Upper lobe of left lung (tissue), 6 donors: Measurements from ENCODE around the gene FERMT1. TPM values are rescaled to one million over a fixed set of nuclear protein-coding genes. Genes with fewer than 3 reads are reported as not detected.

Experiments used
- ATAC-seq, 2 donors: fragments of 200-7000 bp; cut with Tn5 transposase; one replicate each; pipeline ENCODE4 v1.9.1; 2022; ENCODE audit warnings: mild to moderate bottlenecking in 2 of 2, moderate library complexity in 2 of 2; ENCODE audit not compliant: low FRiP score in 2 of 2
- DNase-seq, 2 donors: peaks; one replicate each; pipeline ENCODE4 v3.0.0-alpha.2; 2019 to 2020
- H3K27ac ChIP-seq, 4 donors: fragments of 200-600 bp; sonication (generic); one replicate each; pipeline ENCODE4 v1.5.1; 2016 to 2019
- H3K27me3 ChIP-seq, 4 donors: fragments of 200-600 bp; sonication (generic); one replicate each; pipeline ENCODE4 v1.5.1; 2017 to 2019
- H3K36me3 ChIP-seq, 4 donors: fragments of 200-600 bp; sonication (generic); one replicate each; pipeline ENCODE4 v1.5.1; 2016 to 2019
- H3K4me1 ChIP-seq, 4 donors: fragments of 200-600 bp; sonication (generic); one replicate each; pipeline ENCODE4 v1.5.1; 2018 to 2019
- H3K4me3 ChIP-seq, 4 donors: fragments of 200-600 bp; sonication (generic); one replicate each; pipeline ENCODE4 v1.5.1; 2017 to 2019; ENCODE audit warnings: mild to moderate bottlenecking in 2 of 4, moderate library complexity in 1 of 4
- H3K9me3 ChIP-seq, 4 donors: fragments of 200-600 bp; sonication (generic); one replicate each; pipeline ENCODE4 v1.5.1; 2018 to 2019
- EP300 ChIP-seq, 4 donors: sonication (generic); formaldehyde crosslinking; IDR thresholded peaks; one replicate each; pipeline ENCODE4 v1.5.1; 2017; ENCODE audit warnings: antibody characterized with exemption in 4 of 4, control low read depth in 2 of 4
- POLR2A ChIP-seq, 4 donors: fragments of 450-650 bp; IDR thresholded peaks; one replicate each; pipeline ENCODE4 v1.5.1; 2016 to 2017; ENCODE audit warnings: antibody characterized with exemption in 4 of 4, mild to moderate bottlenecking in 2 of 4
- POLR2AphosphoS5 ChIP-seq, 2 donors: sonication (generic); formaldehyde crosslinking; IDR thresholded peaks; one replicate each; pipeline ENCODE4 v1.5.1; 2017; ENCODE audit warnings: antibody characterized with exemption in 2 of 2
- WGBS, 2 donors: methylation state at CpG; one replicate each; pipeline ENCODE4 v1.1.5; 2017 to 2018; 5-methylcytosine and 5-hydroxymethylcytosine counted together
- total RNA-seq, 6 donors: library from RNA; depleted of rRNA in 4 of 6; stranded (reverse); fragments of >200 nt in 4 of 6; gene quantifications; one replicate each; pipeline versions ENCODE4 v1.1.0 to v1.2.1, GENCODE V29; 2016 to 2021
- TF ChIP-seq, protein P1 (sequence below), 6 experiments: fragments of 450-650 bp in 4 of 6; fragments of 200-600 bp in 2 of 6; sonication (generic) in 2 of 6; IDR thresholded peaks; one replicate each; pipeline ENCODE4 v1.5.1; 2016 to 2019; ENCODE audit warnings: antibody characterized with exemption in 6 of 6
- donor health status: DM: no; HTN: no; CAD: no; lungs with moderate emphysema.
- donor health status: DM: no; HTN: yes; CAD: no; lungs with severe emphysema.

The FERMT1 gene
- total RNA-seq, 6 donors from 2014 or later = 0.44 to 1.5 (median 0.87) TPM

DNA sequence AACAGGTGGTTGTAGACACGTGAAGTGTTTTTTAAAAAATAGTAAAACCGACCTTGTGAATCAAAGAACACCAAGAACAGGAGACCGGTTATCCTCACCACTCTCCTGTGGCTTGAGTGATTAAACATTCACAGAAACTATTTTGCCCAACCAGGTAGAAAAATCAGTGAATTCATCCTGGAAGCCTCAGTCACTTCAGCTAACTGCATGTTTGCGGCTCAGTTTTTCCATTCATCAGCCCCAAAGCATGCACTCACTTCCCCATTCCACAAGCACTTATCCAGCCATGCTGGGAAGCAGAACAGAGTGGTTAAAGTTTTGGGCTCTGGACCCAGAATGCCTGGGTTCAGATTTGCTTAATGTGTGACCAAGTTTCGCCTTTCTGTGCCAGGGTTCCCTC, 71.3 kb downstream of the FERMT1 start:
- TF ChIP-seq POLR2A (IDR thresholded peaks at IDR 0.05) (peak in 1 of 4 donors; percentile 15), POLR2AphosphoS5 (IDR thresholded peaks at IDR 0.05) (no peak), EP300 (IDR thresholded peaks at IDR 0.05) (no peak)
- TF ChIP-seq, protein P1, sequence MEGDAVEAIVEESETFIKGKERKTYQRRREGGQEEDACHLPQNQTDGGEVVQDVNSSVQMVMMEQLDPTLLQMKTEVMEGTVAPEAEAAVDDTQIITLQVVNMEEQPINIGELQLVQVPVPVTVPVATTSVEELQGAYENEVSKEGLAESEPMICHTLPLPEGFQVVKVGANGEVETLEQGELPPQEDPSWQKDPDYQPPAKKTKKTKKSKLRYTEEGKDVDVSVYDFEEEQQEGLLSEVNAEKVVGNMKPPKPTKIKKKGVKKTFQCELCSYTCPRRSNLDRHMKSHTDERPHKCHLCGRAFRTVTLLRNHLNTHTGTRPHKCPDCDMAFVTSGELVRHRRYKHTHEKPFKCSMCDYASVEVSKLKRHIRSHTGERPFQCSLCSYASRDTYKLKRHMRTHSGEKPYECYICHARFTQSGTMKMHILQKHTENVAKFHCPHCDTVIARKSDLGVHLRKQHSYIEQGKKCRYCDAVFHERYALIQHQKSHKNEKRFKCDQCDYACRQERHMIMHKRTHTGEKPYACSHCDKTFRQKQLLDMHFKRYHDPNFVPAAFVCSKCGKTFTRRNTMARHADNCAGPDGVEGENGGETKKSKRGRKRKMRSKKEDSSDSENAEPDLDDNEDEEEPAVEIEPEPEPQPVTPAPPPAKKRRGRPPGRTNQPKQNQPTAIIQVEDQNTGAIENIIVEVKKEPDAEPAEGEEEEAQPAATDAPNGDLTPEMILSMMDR (IDR thresholded peaks at IDR 0.05) = no peak
- peak in 1 of 2 donors; percentile 42 for DNase-seq
- peaks cover 0 to 13% (median 1%) of the 10 kb centered on the region in 4 donors for H3K27me3 ChIP-seq
- H3K4me1 ChIP-seq = peaks cover 5 to 22% (median 12%) of the 10 kb centered on the region in 4 donors
- WGBS, 2 donors = 39 to 48% methylated on average over 5 of the region's 5 CpGs
- peak overlapping the region in 3 of 4 donors; percentile 36 to 52 (median 47) for H3K4me3 ChIP-seq
- H3K27ac ChIP-seq = peak overlapping the region; percentile 31 to 76 (median 57)
- H3K9me3 ChIP-seq = no peaks in the 10 kb centered on the region
- H3K36me3 ChIP-seq = peaks cover 0 to 2% (median 0%) of the 10 kb centered on the region in 4 donors
- ATAC-seq = no peak

DNA sequence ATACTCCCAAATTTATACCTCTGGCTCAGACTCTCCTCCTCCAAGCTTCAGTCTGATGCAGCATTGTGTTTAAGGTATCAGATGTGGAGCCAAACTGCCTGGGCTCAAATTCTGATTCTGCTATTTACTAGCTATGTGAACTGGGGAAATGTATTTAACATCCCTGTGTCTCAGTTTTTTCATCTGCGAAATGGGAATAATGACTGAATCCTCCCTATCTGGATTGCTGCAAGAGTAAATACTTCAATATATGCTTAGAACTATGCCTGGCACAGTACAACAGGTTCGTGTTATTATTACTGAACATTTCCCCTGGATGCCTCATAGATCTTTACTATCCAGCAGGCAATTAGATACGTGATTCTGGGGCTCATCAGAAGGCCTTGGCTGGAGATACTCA, 74.4 kb downstream of the FERMT1 start:
- Histone ChIP-seq H3K27ac (no peak overlapping the region), H3K4me1 (peaks cover 5 to 12% (median 7%) of the 10 kb centered on the region in 4 donors), H3K9me3 (no peaks in the 10 kb centered on the region), H3K4me3 (no peak overlapping the region), H3K36me3 (peaks cover 0 to 7% (median 0%) of the 10 kb centered on the region in 4 donors), H3K27me3 (peaks cover 0 to 13% (median 1%) of the 10 kb centered on the region in 4 donors)
- no peak for ATAC-seq
- DNase-seq = no peak
- WGBS, 2 donors = 88 to 89% methylated on average over 3 of the region's 3 CpGs
- TF ChIP-seq POLR2A (IDR thresholded peaks at IDR 0.05) = no peak
- no peak for TF ChIP-seq POLR2AphosphoS5 (IDR thresholded peaks at IDR 0.05)
- TF ChIP-seq, protein P1 (IDR thresholded peaks at IDR 0.05) = no peak
- TF ChIP-seq EP300 (IDR thresholded peaks at IDR 0.05) = no peak

DNA sequence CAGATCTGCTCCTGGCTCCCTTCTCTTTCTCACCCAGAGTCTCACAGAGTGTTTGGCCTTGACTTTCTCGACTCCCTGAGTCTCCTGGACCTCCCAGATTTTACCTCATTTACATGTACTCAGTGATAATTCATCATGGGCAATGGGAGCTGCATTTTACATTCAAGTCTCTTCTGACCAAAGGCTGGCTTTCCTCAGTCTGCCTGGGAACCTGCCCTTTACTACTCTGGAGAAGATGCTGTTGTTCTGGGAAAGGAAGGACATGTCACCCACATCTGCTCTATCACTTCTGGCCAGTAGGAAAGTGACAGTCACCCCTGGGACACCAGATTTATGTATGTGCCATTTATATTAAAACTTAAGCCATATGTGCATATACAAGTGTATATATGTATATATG, 76.4 kb downstream of the FERMT1 start:
- H3K9me3 ChIP-seq = no peaks in the 10 kb centered on the region
- H3K4me1 ChIP-seq = no peaks in the 10 kb centered on the region
- TF ChIP-seq POLR2AphosphoS5 (IDR thresholded peaks at IDR 0.05) = no peak
- no peak for TF ChIP-seq EP300 (IDR thresholded peaks at IDR 0.05)
- TF ChIP-seq, protein P1 (IDR thresholded peaks at IDR 0.05) = no peak
- TF ChIP-seq POLR2A (IDR thresholded peaks at IDR 0.05) = no peak
- 63 to 65% methylated on average over 1 of the region's 1 CpG for WGBS, 2 donors
- H3K4me3 ChIP-seq = no peak overlapping the region
- peaks cover 0 to 18% (median 8%) of the 10 kb centered on the region in 4 donors for H3K36me3 ChIP-seq
- H3K27me3 ChIP-seq = no peaks in the 10 kb centered on the region
- H3K27ac ChIP-seq = no peak overlapping the region
- DNase-seq (no peak), ATAC-seq (no peak)

DNA sequence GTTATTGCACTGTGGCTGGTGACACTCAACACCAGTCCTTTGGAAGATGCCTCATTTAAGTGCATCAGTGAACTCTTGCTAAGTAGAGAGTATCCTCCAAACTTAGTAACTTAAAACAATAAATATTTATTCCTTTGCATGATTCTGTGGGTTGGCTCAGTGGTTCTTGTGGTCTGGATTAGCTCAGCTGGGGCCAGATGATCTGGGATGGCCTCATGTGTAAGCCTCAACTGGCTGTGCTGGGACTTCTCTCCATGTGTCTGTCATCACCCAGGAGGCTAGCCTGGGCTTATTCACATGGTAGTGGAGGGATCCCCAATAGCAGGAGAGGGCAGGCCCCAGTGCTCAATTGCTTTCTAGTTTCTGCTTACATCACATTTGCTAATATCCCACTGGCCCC, 77.3 kb downstream of the FERMT1 start:
- ATAC-seq (no peak), DNase-seq (no peak)
- H3K36me3 ChIP-seq = peaks cover 0 to 27% (median 17%) of the 10 kb centered on the region in 4 donors
- H3K4me1 ChIP-seq = no peaks in the 10 kb centered on the region
- H3K9me3 ChIP-seq = no peaks in the 10 kb centered on the region
- no peak overlapping the region for H3K27ac ChIP-seq
- H3K27me3 ChIP-seq = no peaks in the 10 kb centered on the region
- H3K4me3 ChIP-seq = no peak overlapping the region
- TF ChIP-seq EP300 (IDR thresholded peaks at IDR 0.05) (no peak), POLR2AphosphoS5 (IDR thresholded peaks at IDR 0.05) (no peak), POLR2A (IDR thresholded peaks at IDR 0.05) (no peak)
- TF ChIP-seq, protein P1 (IDR thresholded peaks at IDR 0.05) = no peak

DNA sequence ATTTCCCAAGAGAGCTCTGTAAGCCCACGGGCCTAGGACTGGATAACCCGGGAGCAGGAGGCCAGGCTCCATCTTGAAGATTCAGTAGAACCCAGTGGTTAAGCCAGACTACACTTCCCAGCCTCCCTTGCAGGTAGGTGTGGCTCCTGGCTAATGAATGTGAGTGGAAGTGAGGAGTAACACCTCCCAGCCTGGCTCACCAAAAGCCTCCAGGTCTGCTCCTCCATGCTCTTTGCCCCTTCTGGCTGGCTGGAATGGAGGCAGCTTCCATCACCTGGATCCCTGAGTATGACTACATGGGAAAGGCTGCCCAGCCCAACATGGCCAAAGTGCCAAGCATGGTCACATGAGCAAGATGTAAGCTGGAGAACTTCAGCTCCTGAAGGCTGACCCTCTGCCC, 78.7 kb downstream of the FERMT1 start:
- Histone ChIP-seq H3K4me1 (no peaks in the 10 kb centered on the region), H3K27me3 (no peaks in the 10 kb centered on the region), H3K4me3 (no peak overlapping the region), H3K27ac (no peak overlapping the region), H3K36me3 (peaks cover 0 to 41% (median 24%) of the 10 kb centered on the region in 4 donors), H3K9me3 (no peaks in the 10 kb centered on the region)
- ATAC-seq (peak in 1 of 2 donors; percentile 5), DNase-seq (no peak)
- TF ChIP-seq POLR2A (IDR thresholded peaks at IDR 0.05) = no peak
- no peak for TF ChIP-seq POLR2AphosphoS5 (IDR thresholded peaks at IDR 0.05)
- TF ChIP-seq, protein P1 (IDR thresholded peaks at IDR 0.05) = no peak
- TF ChIP-seq EP300 (IDR thresholded peaks at IDR 0.05) = no peak
- WGBS, 2 donors = 82 to 88% methylated on average over 2 of the region's 2 CpGs
